Activated CD4-positive, alpha-beta T cell treated with anti-CD3 and anti-CD28 coated beads, Interleukin-2, amount 10 ng/mL, durations not matched to agents 7 days and 5 days (primary cell): ENCODE data around the gene PTPN20. TPM values are rescaled to one million over a fixed set of nuclear protein-coding genes. Genes with fewer than 3 reads are reported as not detected.

Experiments
- CTCF ChIA-PET: fragments of 350-600 bp; sonication (Branson Sonifier 250); formaldehyde crosslinking; loops from one replicate; lab custom pipeline; 2021; ENCODE audit warnings: antibody characterized with exemption; lab: Charles Lee
- POLR2A ChIA-PET: fragments of 350-600 bp; sonication (Branson Sonifier 250); formaldehyde crosslinking; loops from one replicate; lab custom pipeline; 2021; ENCODE audit warnings: antibody characterized with exemption; lab: Charles Lee
- DNase-seq: peaks from one replicate; pipeline ENCODE4 v3.0.0-alpha.2; 2020
- H3K27ac Mint-ChIP-seq: one replicate; pipeline ENCODE4 v1.8.0; 2021; ENCODE audit warnings: mild to moderate bottlenecking, moderate library complexity, mixed read lengths
- H3K27me3 Mint-ChIP-seq: one replicate; pipeline ENCODE4 v1.8.0; 2021; ENCODE audit warnings: mixed read lengths
- H3K36me3 Mint-ChIP-seq: one replicate; pipeline ENCODE4 v1.8.0; 2021; ENCODE audit warnings: low read depth, mixed read lengths
- H3K4me1 Mint-ChIP-seq: one replicate; pipeline ENCODE4 v1.8.0; 2021; ENCODE audit warnings: mixed read lengths
- H3K4me3 Mint-ChIP-seq: one replicate; pipeline ENCODE4 v1.8.0; 2021; ENCODE audit warnings: mild to moderate bottlenecking, moderate library complexity, mixed read lengths
- H3K9me3 Mint-ChIP-seq: one replicate; pipeline ENCODE4 v1.8.0; 2021; ENCODE audit warnings: mixed read lengths
- total RNA-seq, 2 experiments: library from RNA; stranded (reverse); gene quantifications; one replicate each; pipeline ENCODE4 v1.2.3, GENCODE V29; 2021

Gene PTPN20
- total RNA-seq, 2 experiments from 2014 or later: 0.25 to 0.85 TPM

- Mint-ChIP-seq H3K27ac (no peak overlapping the region), H3K36me3 (no peaks in the 10 kb centered on the region), H3K9me3 (no peaks in the 10 kb centered on the region), H3K4me1 (peaks cover 3% of the 10 kb centered on the region), H3K27me3 (no peaks in the 10 kb centered on the region), H3K4me3 (no peak overlapping the region)
- ChIA-PET CTCF (no interaction called here), POLR2A (no interaction called here)
- peak; percentile 4 for DNase-seq
Measured at GRCh38 chr10:47026301-47027107, 115.3 kb downstream of the PTPN20 start.

- H3K4me1 Mint-ChIP-seq: peaks cover 3% of the 10 kb centered on the region
- no peaks in the 10 kb centered on the region for H3K36me3 Mint-ChIP-seq
- H3K4me3 Mint-ChIP-seq: no peak overlapping the region
- ChIA-PET POLR2A (no interaction called here), CTCF (no interaction called here)
- H3K27ac Mint-ChIP-seq: no peak overlapping the region
- H3K9me3 Mint-ChIP-seq: no peaks in the 10 kb centered on the region
- peak; percentile 4 for DNase-seq
- H3K27me3 Mint-ChIP-seq: no peaks in the 10 kb centered on the region
Measured at GRCh38 chr10:47027108-47027783, 116.0 kb downstream of the PTPN20 start.

DNA sequence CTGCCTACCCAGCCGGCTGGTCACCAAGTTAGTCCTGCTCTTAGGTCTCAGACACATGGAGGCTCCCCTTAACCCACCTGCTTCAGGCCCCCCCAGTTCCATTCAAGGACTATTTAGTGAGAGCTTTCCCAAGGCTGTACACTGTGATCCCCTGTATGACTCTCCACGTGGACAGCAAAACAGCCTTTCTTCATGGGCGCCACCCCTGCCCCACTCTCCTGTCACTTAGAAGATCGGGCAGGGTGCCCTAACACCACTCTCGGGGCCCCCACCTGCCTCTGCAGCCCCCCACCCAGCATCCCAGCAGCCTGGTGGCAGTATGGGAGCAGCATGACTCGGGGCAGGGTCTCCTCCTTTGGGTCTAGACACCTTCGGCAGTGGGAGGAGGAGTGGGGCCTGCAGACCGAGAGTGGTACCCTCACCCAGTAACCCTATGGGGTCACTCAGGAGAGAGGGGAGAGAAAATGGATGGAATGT is 116.6 kb downstream of the PTPN20 start:
- H3K9me3 Mint-ChIP-seq: no peaks in the 10 kb centered on the region
- no peak overlapping the region for H3K4me3 Mint-ChIP-seq
- POLR2A ChIA-PET: no interaction called here
- peak; percentile 1 for DNase-seq
- H3K27me3 Mint-ChIP-seq: no peaks in the 10 kb centered on the region
- no peaks in the 10 kb centered on the region for H3K36me3 Mint-ChIP-seq
- CTCF ChIA-PET: interaction anchor here (0.6 kb wide), 1 partner anchor 1841 kb away, joined by 3 read pairs; no protein-coding TSS in a partner anchor
- peaks cover 3% of the 10 kb centered on the region for H3K4me1 Mint-ChIP-seq
- no peak overlapping the region for H3K27ac Mint-ChIP-seq

- Mint-ChIP-seq H3K27me3 (no peaks in the 10 kb centered on the region), H3K4me3 (no peak overlapping the region), H3K9me3 (no peaks in the 10 kb centered on the region), H3K36me3 (no peaks in the 10 kb centered on the region), H3K4me1 (peaks cover 3% of the 10 kb centered on the region), H3K27ac (no peak overlapping the region)
- ChIA-PET POLR2A (no interaction called here), CTCF (interaction anchor here (0.7 to 1.1 kb wide), 2 partner anchors 17 to 125 kb away, joined by 3 read pairs; no protein-coding TSS in a partner anchor)
- DNase-seq: peak; percentile 0
Measured at GRCh38 chr10:47028466-47028865, 117.2 kb downstream of the PTPN20 start.

- Mint-ChIP-seq H3K4me1 (peaks cover 1% of the 10 kb centered on the region), H3K9me3 (no peaks in the 10 kb centered on the region), H3K4me3 (no peak overlapping the region), H3K27me3 (no peaks in the 10 kb centered on the region), H3K27ac (no peak overlapping the region), H3K36me3 (no peaks in the 10 kb centered on the region)
- ChIA-PET POLR2A (no interaction called here), CTCF (interaction anchor here (0.7 to 1.1 kb wide), 2 partner anchors 18 to 124 kb away, joined by 3 read pairs; no protein-coding TSS in a partner anchor)
- peak; percentile 1 for DNase-seq
Measured at GRCh38 chr10:47029181-47030009, 118.2 kb downstream of the PTPN20 start.

- POLR2A ChIA-PET: no interaction called here
- Mint-ChIP-seq H3K4me3 (no peak overlapping the region), H3K36me3 (no peaks in the 10 kb centered on the region), H3K4me1 (no peaks in the 10 kb centered on the region), H3K27ac (no peak overlapping the region), H3K27me3 (no peaks in the 10 kb centered on the region), H3K9me3 (no peaks in the 10 kb centered on the region)
- CTCF ChIA-PET: interaction anchor here (1.5 kb wide), 1 partner anchor 281 kb away, joined by 4 read pairs; no protein-coding TSS in a partner anchor
- DNase-seq: peak; percentile 2
Measured at GRCh38 chr10:47030191-47030703, 119.0 kb downstream of the PTPN20 start.

- no peaks in the 10 kb centered on the region for H3K9me3 Mint-ChIP-seq
Measured at GRCh38 chr10:47031211-47031900, 120.1 kb downstream of the PTPN20 start.

GRCh38 chr10:47031901-47032465 is 120.8 kb downstream of the PTPN20 start:
- Mint-ChIP-seq H3K9me3 (no peaks in the 10 kb centered on the region), H3K36me3 (no peaks in the 10 kb centered on the region), H3K4me3 (no peak overlapping the region), H3K27ac (no peak overlapping the region), H3K4me1 (no peaks in the 10 kb centered on the region), H3K27me3 (no peaks in the 10 kb centered on the region)
- ChIA-PET CTCF (no interaction called here), POLR2A (no interaction called here)
- no peak for DNase-seq

More at GRCh38 chr10:47031211-47031900, 120.1 kb downstream of the PTPN20 start:
- DNase-seq: no peak
- POLR2A ChIA-PET: no interaction called here
- H3K27me3 Mint-ChIP-seq: no peaks in the 10 kb centered on the region
- H3K4me1 Mint-ChIP-seq: no peaks in the 10 kb centered on the region
- no peaks in the 10 kb centered on the region for H3K36me3 Mint-ChIP-seq
- no peak overlapping the region for H3K4me3 Mint-ChIP-seq
- no peak overlapping the region for H3K27ac Mint-ChIP-seq
- CTCF ChIA-PET: interaction anchor here (1.5 kb wide), 1 partner anchor 280 kb away, joined by 4 read pairs; no protein-coding TSS in a partner anchor

GRCh38 chr10:47033081-47033480 is 121.9 kb downstream of the PTPN20 start:
- Mint-ChIP-seq H3K27ac (no peak overlapping the region), H3K36me3 (no peaks in the 10 kb centered on the region), H3K4me3 (no peak overlapping the region), H3K27me3 (no peaks in the 10 kb centered on the region), H3K4me1 (no peaks in the 10 kb centered on the region), H3K9me3 (no peaks in the 10 kb centered on the region)
- ChIA-PET POLR2A (no interaction called here), CTCF (no interaction called here)
- no peak for DNase-seq

DNA sequence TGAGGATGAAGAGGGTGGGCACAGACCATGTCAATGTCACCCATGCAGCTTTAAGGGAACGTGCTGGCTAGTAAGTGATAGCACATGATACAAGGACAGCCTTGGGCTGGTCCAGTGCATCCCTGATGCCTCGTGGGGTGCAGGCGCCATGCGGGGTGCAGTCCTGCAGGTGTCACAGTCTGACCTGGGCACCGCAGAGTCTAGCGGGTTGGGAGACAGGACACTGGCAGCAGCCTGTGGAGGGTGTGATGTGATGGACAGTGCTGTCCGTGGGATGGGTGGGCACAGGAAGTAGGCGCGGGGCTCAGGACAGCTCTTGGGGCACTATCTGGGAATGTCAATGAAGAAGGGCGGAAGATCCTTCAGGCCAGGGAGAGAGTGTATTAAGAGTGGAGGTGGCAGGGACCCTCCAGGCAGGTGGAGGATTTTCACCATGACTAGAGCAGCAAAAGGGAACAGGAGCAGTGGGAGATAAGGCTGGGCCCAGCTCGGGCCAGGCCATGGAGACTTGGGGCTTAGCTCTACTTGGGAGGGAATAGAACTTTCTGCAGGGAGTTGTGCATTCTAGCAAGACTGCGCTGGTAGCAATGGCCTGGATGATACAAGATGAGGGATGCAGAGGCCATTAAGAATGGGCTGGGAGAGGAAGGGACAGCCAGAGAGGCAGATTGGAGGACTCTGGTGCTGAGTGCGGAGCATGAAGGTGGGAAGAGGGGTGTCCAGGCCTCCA is 122.5 kb downstream of the PTPN20 start:
- Mint-ChIP-seq H3K4me1 (no peaks in the 10 kb centered on the region), H3K36me3 (no peaks in the 10 kb centered on the region), H3K27me3 (no peaks in the 10 kb centered on the region), H3K27ac (no peak overlapping the region), H3K9me3 (no peaks in the 10 kb centered on the region), H3K4me3 (no peak overlapping the region)
- ChIA-PET POLR2A (no interaction called here), CTCF (no interaction called here)
- no peak for DNase-seq

- H3K27ac Mint-ChIP-seq: no peak overlapping the region
- CTCF ChIA-PET: interaction anchor here (1.0 kb wide), 1 partner anchor 9 kb away, joined by 3 read pairs; no protein-coding TSS in a partner anchor
- POLR2A ChIA-PET: no interaction called here
- DNase-seq: no peak
- no peak overlapping the region for H3K4me3 Mint-ChIP-seq
- no peaks in the 10 kb centered on the region for H3K9me3 Mint-ChIP-seq
- H3K4me1 Mint-ChIP-seq: no peaks in the 10 kb centered on the region
- no peaks in the 10 kb centered on the region for H3K36me3 Mint-ChIP-seq
- no peaks in the 10 kb centered on the region for H3K27me3 Mint-ChIP-seq
Measured at GRCh38 chr10:47034441-47035051, 123.3 kb downstream of the PTPN20 start.
